Tibial nerve (tissue), 4 donors: ENCODE results near the gene UBE2G2. TPM values are rescaled to one million over a fixed set of nuclear protein-coding genes. Genes with fewer than 3 reads are reported as not detected.
A peak's percentile ranks its signal among the peaks of the same experiment; 100 is the strongest.

ENCODE experiments used
- DNase-seq, 2 donors: peaks; one replicate each; pipeline ENCODE4 v3.0.0-alpha.2; 2019; ENCODE audit warnings: low spot score in 2 of 2
- H3K27ac ChIP-seq, 4 donors: fragments of 200-600 bp; sonication (generic) in 3 of 4; one replicate each; pipeline ENCODE4 v1.5.1; 2017 to 2019; ENCODE audit warnings: mild to moderate bottlenecking in 1 of 4
- H3K27me3 ChIP-seq, 2 donors: fragments of 200-600 bp; sonication (generic) in 1 of 2; one replicate each; pipeline versions ENCODE4 v1.5.1 to v1.6.0; 2017 to 2019
- H3K36me3 ChIP-seq, 3 donors: fragments of 200-600 bp; sonication (generic); one replicate each; pipeline ENCODE4 v1.5.1; 2018 to 2019
- H3K4me1 ChIP-seq, 4 donors: fragments of 200-600 bp; sonication (generic) in 3 of 4; one replicate each; pipeline ENCODE4 v1.5.1; 2017 to 2019
- H3K4me3 ChIP-seq, 4 donors: fragments of 200-600 bp; sonication (generic) in 3 of 4; one replicate each; pipeline ENCODE4 v1.5.1; 2017 to 2019; ENCODE audit warnings: mild to moderate bottlenecking in 1 of 4, moderate library complexity in 1 of 4
- H3K9me3 ChIP-seq, 4 donors: fragments of 200-600 bp; sonication (generic) in 3 of 4; one replicate each; pipeline ENCODE4 v1.5.1; 2017 to 2019
- EP300 ChIP-seq, 2 donors: sonication (generic); formaldehyde crosslinking; IDR thresholded peaks; one replicate each; pipeline ENCODE4 v1.6.1; 2017; ENCODE audit warnings: antibody characterized with exemption in 2 of 2, mild to moderate bottlenecking in 1 of 2
- POLR2A ChIP-seq, 2 donors: fragments of 450-650 bp; IDR thresholded peaks; one replicate each; pipeline ENCODE4 v1.6.1; 2017; ENCODE audit warnings: antibody characterized with exemption in 2 of 2, mild to moderate bottlenecking in 2 of 2, moderate library complexity in 2 of 2
- WGBS, 2 donors: methylation state at CpG; one replicate each; pipeline ENCODE4 v1.1.5; 2018; 5-methylcytosine and 5-hydroxymethylcytosine counted together
- total RNA-seq, 4 donors: library from RNA; depleted of rRNA; stranded (reverse); fragments of >200 nt; gene quantifications; one replicate each; pipeline ENCODE4 v1.1.0, GENCODE V29; 2016
- TF ChIP-seq, protein P1 (sequence below), 5 experiments: fragments of 200-600 bp in 3 of 5; fragments of 450-650 bp in 2 of 5; sonication (generic) in 3 of 5; IDR thresholded peaks; one replicate each; pipeline ENCODE4 v1.5.1; 2016 to 2019; ENCODE audit warnings: antibody characterized with exemption in 5 of 5, mild to moderate bottlenecking in 3 of 5, moderate library complexity in 2 of 5

Gene UBE2G2
- total RNA-seq, 4 donors from 2014 or later, result 89.4 to 165 (median 99.3) TPM

DNA sequence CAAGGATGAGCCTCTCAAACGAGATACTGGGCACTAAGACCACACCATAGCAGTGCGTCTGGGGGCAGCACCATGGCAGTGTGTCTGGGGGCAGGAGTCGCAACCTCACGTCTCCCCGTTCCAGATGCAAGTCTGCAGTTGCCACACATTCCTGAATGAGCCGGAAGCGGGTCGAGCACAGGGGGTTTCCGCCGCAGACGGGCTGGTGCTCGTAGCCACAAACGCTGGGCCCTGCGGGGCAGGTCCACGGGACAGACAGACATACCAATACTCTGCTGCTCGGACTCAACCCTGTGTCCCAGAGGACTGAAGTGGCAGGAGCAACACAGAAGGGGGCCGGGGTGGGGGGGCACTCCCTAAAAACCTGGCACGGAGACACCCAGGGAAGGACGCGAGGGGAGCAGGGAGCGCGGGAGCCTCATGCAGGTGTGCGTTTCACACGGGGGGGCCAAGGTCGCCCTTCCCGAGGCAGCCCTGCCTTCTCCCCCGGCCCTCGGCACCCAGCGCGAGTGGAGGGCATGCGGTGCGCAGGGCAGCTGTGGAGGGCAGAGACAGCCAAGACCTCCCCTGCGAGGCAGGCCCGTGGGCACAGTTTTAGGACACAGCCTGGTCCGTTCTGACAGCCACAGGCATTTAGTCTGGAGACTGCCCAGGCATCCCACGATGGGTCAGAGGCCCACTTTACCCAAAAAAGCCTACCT, 47.4 kb upstream of the UBE2G2 start:
- WGBS, 2 donors, result 93 to 94% methylated on average over 36 of the region's 36 CpGs
- no peak for DNase-seq
- peaks cover 3 to 57% (median 7%) of the 10 kb centered on the region in 3 donors for H3K36me3 ChIP-seq

DNA sequence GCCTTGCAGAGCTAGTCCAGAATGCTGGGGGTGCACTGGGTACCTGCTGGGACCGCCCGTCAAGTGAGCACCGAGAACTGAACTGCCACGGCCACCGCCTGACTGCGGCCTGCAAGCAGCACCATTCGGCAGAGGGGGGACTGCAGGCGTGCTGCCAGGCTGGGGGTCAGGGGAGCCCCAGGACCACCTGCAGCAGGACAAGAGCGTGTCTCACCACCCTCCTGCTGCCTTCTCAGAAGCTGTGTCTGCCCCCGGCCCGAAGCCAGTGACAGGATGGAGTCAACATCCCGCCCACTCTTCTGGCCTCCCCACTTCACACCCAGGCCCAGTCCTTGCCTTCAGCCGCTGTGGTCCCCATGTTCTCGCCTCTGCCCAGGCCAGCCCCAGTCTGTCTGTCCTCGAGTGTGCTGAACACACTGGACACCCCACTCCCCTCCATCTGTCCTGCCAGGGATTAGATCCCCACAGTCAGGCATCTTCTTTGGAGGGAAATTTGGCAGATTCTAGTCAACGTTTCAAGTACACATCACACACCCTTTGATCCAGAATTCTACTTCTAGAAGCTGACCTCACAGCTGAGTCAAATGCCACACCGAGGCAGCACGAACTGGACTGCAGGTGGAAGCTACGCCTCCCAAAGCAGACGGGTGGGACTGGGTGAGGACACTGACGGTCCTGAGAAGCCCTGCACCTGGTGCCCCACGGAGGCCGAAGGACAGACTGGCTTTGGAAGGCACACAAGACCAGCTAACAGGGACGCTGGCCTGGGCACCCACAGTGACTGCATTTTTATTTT, 45.8 kb upstream of the UBE2G2 start:
- Histone ChIP-seq H3K9me3 (no peaks in the 10 kb centered on the region), H3K27ac (no peak overlapping the region), H3K4me3 (no peak overlapping the region), H3K27me3 (peaks cover 0 to 9% of the 10 kb centered on the region in 2 donors), H3K4me1 (peaks cover 0 to 21% (median 17%) of the 10 kb centered on the region in 4 donors), H3K36me3 (peaks cover 3 to 41% (median 7%) of the 10 kb centered on the region in 3 donors)
- 80% methylated on average over 18 to 24 of the region's 24 CpGs for WGBS, 2 donors
- TF ChIP-seq POLR2A (IDR thresholded peaks at IDR 0.05) (no peak), EP300 (IDR thresholded peaks at IDR 0.05) (no peak)
- TF ChIP-seq, protein P1, sequence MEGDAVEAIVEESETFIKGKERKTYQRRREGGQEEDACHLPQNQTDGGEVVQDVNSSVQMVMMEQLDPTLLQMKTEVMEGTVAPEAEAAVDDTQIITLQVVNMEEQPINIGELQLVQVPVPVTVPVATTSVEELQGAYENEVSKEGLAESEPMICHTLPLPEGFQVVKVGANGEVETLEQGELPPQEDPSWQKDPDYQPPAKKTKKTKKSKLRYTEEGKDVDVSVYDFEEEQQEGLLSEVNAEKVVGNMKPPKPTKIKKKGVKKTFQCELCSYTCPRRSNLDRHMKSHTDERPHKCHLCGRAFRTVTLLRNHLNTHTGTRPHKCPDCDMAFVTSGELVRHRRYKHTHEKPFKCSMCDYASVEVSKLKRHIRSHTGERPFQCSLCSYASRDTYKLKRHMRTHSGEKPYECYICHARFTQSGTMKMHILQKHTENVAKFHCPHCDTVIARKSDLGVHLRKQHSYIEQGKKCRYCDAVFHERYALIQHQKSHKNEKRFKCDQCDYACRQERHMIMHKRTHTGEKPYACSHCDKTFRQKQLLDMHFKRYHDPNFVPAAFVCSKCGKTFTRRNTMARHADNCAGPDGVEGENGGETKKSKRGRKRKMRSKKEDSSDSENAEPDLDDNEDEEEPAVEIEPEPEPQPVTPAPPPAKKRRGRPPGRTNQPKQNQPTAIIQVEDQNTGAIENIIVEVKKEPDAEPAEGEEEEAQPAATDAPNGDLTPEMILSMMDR (IDR thresholded peaks at IDR 0.05), result no peak
- DNase-seq, result no peak

More for the DNA sequence above, 47.4 kb upstream of the UBE2G2 start:
- no peaks in the 10 kb centered on the region for H3K27me3 ChIP-seq
- peaks cover 0 to 21% (median 17%) of the 10 kb centered on the region in 4 donors for H3K4me1 ChIP-seq
- no peak overlapping the region for H3K4me3 ChIP-seq
- no peak overlapping the region for H3K27ac ChIP-seq
- no peaks in the 10 kb centered on the region for H3K9me3 ChIP-seq
- TF ChIP-seq EP300 (IDR thresholded peaks at IDR 0.05) (no peak), POLR2A (IDR thresholded peaks at IDR 0.05) (no peak)
- TF ChIP-seq, protein P1 (IDR thresholded peaks at IDR 0.05), result no peak

DNA sequence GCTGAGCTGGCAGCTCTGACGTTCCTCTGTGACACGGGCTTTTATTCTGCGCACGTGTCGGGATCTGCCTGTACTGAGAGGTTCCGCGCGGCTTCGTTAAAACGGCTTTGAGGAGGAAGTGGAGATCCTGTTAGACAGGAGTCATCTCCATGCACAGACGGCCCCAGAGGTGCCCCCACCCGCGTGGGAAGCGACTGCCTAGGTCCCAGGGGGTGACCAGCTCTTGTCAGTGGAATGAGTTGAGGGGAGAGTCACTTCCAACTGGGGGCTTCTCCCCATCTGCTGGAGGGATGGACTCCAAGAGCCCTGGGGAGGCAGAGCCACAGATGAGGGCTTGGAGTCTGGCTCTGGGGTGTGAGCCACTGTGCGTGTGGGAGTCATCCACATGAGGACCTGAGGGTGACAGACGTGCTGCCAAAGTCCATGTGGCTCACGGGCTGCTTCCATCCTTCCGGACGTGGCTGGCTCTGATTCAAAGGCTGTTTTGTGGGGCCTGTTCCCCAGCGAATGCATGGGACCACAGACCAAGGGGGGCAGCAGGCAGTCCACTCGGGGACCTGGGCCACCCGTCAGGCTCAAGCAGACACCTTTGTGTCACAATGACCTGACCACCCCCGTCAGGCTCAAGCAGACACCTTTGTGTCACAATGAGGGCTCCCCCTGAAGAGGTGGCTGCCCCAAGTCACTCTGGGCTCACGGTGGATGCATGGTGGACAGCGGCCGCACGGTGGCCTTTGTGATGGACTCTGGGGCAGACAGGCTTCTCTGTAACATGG, 45.1 kb upstream of the UBE2G2 start:
- peak; percentile 49 to 68 for DNase-seq
- 23 to 33% methylated on average over 19 to 27 of the region's 27 CpGs for WGBS, 2 donors
- Histone ChIP-seq H3K36me3 (peaks cover 3 to 34% (median 7%) of the 10 kb centered on the region in 3 donors), H3K27ac (peak overlapping the region in 1 of 4 donors; percentile 46), H3K4me3 (peak overlapping the region in 1 of 4 donors; percentile 45), H3K27me3 (peaks cover 0 to 13% of the 10 kb centered on the region in 2 donors), H3K4me1 (peaks cover 0 to 21% (median 17%) of the 10 kb centered on the region in 4 donors), H3K9me3 (no peaks in the 10 kb centered on the region)
- TF ChIP-seq POLR2A (IDR thresholded peaks at IDR 0.05) (no peak), EP300 (IDR thresholded peaks at IDR 0.05) (no peak)
- TF ChIP-seq, protein P1 (IDR thresholded peaks at IDR 0.05), result no peak

DNA sequence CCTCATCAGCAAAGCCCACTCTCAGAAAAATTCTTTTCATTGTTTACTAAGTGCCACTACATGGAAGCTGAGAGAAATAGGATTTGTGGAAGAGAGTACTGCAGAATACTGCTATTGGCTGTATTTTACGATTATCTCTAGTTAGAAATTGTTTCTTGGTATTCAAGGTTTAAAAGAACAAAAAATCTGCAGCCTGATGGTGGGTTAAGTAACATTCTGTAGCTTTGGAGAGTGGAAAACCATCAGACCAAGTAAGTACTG, 44.5 kb upstream of the UBE2G2 start:
- peaks cover 0 to 21% (median 17%) of the 10 kb centered on the region in 4 donors for H3K4me1 ChIP-seq

More for the DNA sequence above, 44.5 kb upstream of the UBE2G2 start:
- Histone ChIP-seq H3K9me3 (no peaks in the 10 kb centered on the region), H3K27me3 (peaks cover 0 to 13% of the 10 kb centered on the region in 2 donors), H3K4me3 (peak overlapping the region in 3 of 4 donors; percentile 20 to 45 (median 31)), H3K36me3 (peaks cover 3 to 28% (median 7%) of the 10 kb centered on the region in 3 donors), H3K27ac (peak overlapping the region in 2 of 4 donors; percentile 18 to 46)
- no peak for DNase-seq
- 14 to 31% methylated on average over 1 of the region's 1 CpG for WGBS, 2 donors
- TF ChIP-seq, protein P1 (IDR thresholded peaks at IDR 0.05), result no peak
- TF ChIP-seq POLR2A (IDR thresholded peaks at IDR 0.05) (no peak), EP300 (IDR thresholded peaks at IDR 0.05) (peak in 1 of 2 donors; percentile 21)
